Suppressor macrophage treated with lipopolysaccharide for 1 hour (primary cell): ENCODE measurements around the gene B4GALNT4.
"Not testable (repeated sequence)": the region's sequence is repeated elsewhere in the genome, so short reads cannot be mapped to it uniquely, and the experiment has no call there.

ENCODE experiments used
- DNase-seq, 3 donors: peaks; one replicate each; pipeline ENCODE4 v3.0.0-alpha.2; 2020 to 2022

Gene B4GALNT4

GRCh38 chr11:369336-370018, at the start of gene B4GALNT4:
Gene B4GALNT4 (plus strand): TSS chr11:369499. CDS start chr11:369804, 305 bp downstream.
- no peak for DNase-seq

- DNase-seq: not testable (repeated sequence)
Observed at GRCh38 chr11:319888-320273, 49.4 kb upstream of the B4GALNT4 start.

GRCh38 chr11:324156-324555, 45.1 kb upstream of the B4GALNT4 start:
- no peak for DNase-seq

GRCh38 chr11:324593-325517, 44.4 kb upstream of the B4GALNT4 start:
- not testable (repeated sequence) for DNase-seq

- DNase-seq: no peak
Observed at GRCh38 chr11:325796-326591, 43.3 kb upstream of the B4GALNT4 start.

GRCh38 chr11:326592-326841, 42.8 kb upstream of the B4GALNT4 start:
- no peak for DNase-seq

- peak; percentile 65 to 84 (median 82) for DNase-seq
Observed at GRCh38 chr11:326842-327580, 42.3 kb upstream of the B4GALNT4 start.

- DNase-seq: no peak
Observed at GRCh38 chr11:327581-327923, 41.7 kb upstream of the B4GALNT4 start.

- no peak for DNase-seq
Observed at GRCh38 chr11:328012-328411, 41.3 kb upstream of the B4GALNT4 start.

- DNase-seq: not testable (repeated sequence)
Observed at GRCh38 chr11:328516-329100, 40.7 kb upstream of the B4GALNT4 start.

- no peak for DNase-seq
Observed at GRCh38 chr11:329886-330253, 39.4 kb upstream of the B4GALNT4 start.

- DNase-seq: no peak
Observed at GRCh38 chr11:330307-330693, 39.0 kb upstream of the B4GALNT4 start.

GRCh38 chr11:330694-331357, 38.5 kb upstream of the B4GALNT4 start:
- no peak for DNase-seq

GRCh38 chr11:331358-332060, 37.8 kb upstream of the B4GALNT4 start:
- no peak for DNase-seq

GRCh38 chr11:332651-333480, 36.4 kb upstream of the B4GALNT4 start:
- DNase-seq: no peak

GRCh38 chr11:333616-334263, 35.6 kb upstream of the B4GALNT4 start:
- DNase-seq: not testable (repeated sequence)

GRCh38 chr11:334264-334994, 34.9 kb upstream of the B4GALNT4 start:
- no peak for DNase-seq

GRCh38 chr11:335779-336658, 33.3 kb upstream of the B4GALNT4 start:
- DNase-seq: peak; percentile 51 to 70 (median 54)
